Liver (tissue), 9 donors: ENCODE data around the gene OSBPL10. TPM values are rescaled to one million over a fixed set of nuclear protein-coding genes. Genes with fewer than 3 reads are reported as not detected.
"Not testable (repeated sequence)": the region's sequence is repeated elsewhere in the genome, so short reads cannot be mapped to it uniquely, and the experiment has no call there.

Source experiments
- DNase-seq: peaks from one replicate; pipeline ENCODE4 v3.0.0-alpha.2; 2017; ENCODE audit warnings: low spot score
- H3K27ac ChIP-seq, 2 donors: one replicate each; pipeline ENCODE4 v1.7.0; 2013; ENCODE audit warnings: inconsistent platforms in 2 of 2, low read length in 2 of 2, control low read depth in 1 of 2, low read depth in 1 of 2, mild to moderate bottlenecking in 1 of 2
- H3K27me3 ChIP-seq, 4 donors: one replicate each; pipeline versions ENCODE4 v1.6.1 to v1.7.0; 2013; ENCODE audit warnings: low read length in 3 of 4, inconsistent platforms in 1 of 4, mild to moderate bottlenecking in 1 of 4, moderate library complexity in 1 of 4; ENCODE audit not compliant: control insufficient read depth in 4 of 4, insufficient read depth in 4 of 4
- H3K36me3 ChIP-seq, 4 donors: one replicate each; pipeline versions ENCODE4 v1.6.1 to v1.7.0; 2013; ENCODE audit warnings: low read length in 3 of 4, mild to moderate bottlenecking in 3 of 4, low read depth in 1 of 4, moderate library complexity in 1 of 4; ENCODE audit not compliant: control insufficient read depth in 4 of 4, insufficient read depth in 3 of 4
- H3K4me1 ChIP-seq, 4 donors: one replicate each; pipeline versions ENCODE4 v1.6.1 to v1.7.0; 2013; ENCODE audit warnings: low read length in 3 of 4, mild to moderate bottlenecking in 3 of 4, moderate library complexity in 1 of 4; ENCODE audit not compliant: control insufficient read depth in 4 of 4, insufficient read depth in 4 of 4
- H3K4me3 ChIP-seq, 3 donors: one replicate each; pipeline versions ENCODE4 v1.6.1 to v1.7.0; 2013; ENCODE audit warnings: low read length in 3 of 3, control low read depth in 1 of 3, low read depth in 1 of 3, mild to moderate bottlenecking in 1 of 3
- H3K9ac ChIP-seq, 2 donors: one replicate each; pipeline ENCODE4 v1.7.0; 2013; ENCODE audit warnings: low read length in 2 of 2, mild to moderate bottlenecking in 2 of 2, moderate library complexity in 2 of 2, control low read depth in 1 of 2, low read depth in 1 of 2
- H3K9me3 ChIP-seq, 4 donors: one replicate each; pipeline versions ENCODE4 v1.6.1 to v1.7.0; 2013; ENCODE audit warnings: low read length in 3 of 4; ENCODE audit not compliant: control insufficient read depth in 4 of 4
- EGR1 ChIP-seq, 2 donors: IDR thresholded peaks; 2 replicates each; pipeline ENCODE4 v1.6.1; 2016 to 2018; ENCODE audit warnings: antibody characterized with exemption in 2 of 2, low read depth in 2 of 2
- GABPA ChIP-seq, 2 donors: IDR thresholded peaks in 1 of 2; conservative IDR thresholded peaks in 1 of 2; 2 replicates each; pipeline ENCODE4 v1.6.1; 2016; ENCODE audit warnings: antibody characterized with exemption in 2 of 2, mild to moderate bottlenecking in 1 of 2, moderate library complexity in 1 of 2
- HNF4A ChIP-seq, 2 donors: conservative IDR thresholded peaks; 2 replicates each; pipeline ENCODE4 v1.6.1; 2016; ENCODE audit warnings: antibody characterized with exemption in 2 of 2, mild to moderate bottlenecking in 2 of 2
- HNF4G ChIP-seq: IDR thresholded peaks from 2 replicates; pipeline ENCODE4 v1.6.1; 2016; ENCODE audit warnings: antibody characterized with exemption
- JUND ChIP-seq, 2 donors: IDR thresholded peaks; 2 replicates each; pipeline ENCODE4 v1.6.1; 2016; ENCODE audit warnings: antibody characterized with exemption in 2 of 2
- NR2F2 ChIP-seq: IDR thresholded peaks from 2 replicates; pipeline ENCODE4 v1.6.1; 2016; ENCODE audit warnings: antibody characterized with exemption
- RXRA ChIP-seq, 2 donors: IDR thresholded peaks; 2 replicates each; pipeline ENCODE4 v1.6.1; 2017 to 2018; ENCODE audit warnings: antibody characterized with exemption in 2 of 2, mild to moderate bottlenecking in 1 of 2
- TAF1 ChIP-seq: conservative IDR thresholded peaks from 2 replicates; pipeline ENCODE4 v1.6.1; 2016; ENCODE audit warnings: antibody characterized with exemption, mild to moderate bottlenecking
- WGBS: extraction: QIAGEN DNeasy Blood & Tissue Kit; methylation state at CpG from one replicate; pipeline ENCODE4 v1.1.7; 2013; 5-methylcytosine and 5-hydroxymethylcytosine counted together
- polyA plus RNA-seq, 2 donors: library from polyadenylated mRNA; stranded (reverse) in 1 of 2; unstranded in 1 of 2; fragments of 200-250 nt in 1 of 2; fragments of >200 nt in 1 of 2; fragmentation: Nextera tagmentation in 1 of 2; extraction: Ambion mirVana in 1 of 2; gene quantifications; one replicate each; pipeline versions ENCODE4 v1.2.1 to v1.2.3, GENCODE V29; 2013 to 2015
- total RNA-seq, 2 donors: library from RNA; depleted of rRNA; stranded (reverse); fragments of >200 nt; gene quantifications; one replicate each; pipeline ENCODE4 v1.2.3, GENCODE V29; 2014
- TF ChIP-seq, protein P1 (sequence below): fragments of 150-350 bp; IDR thresholded peaks from 2 replicates; pipeline ENCODE4 v1.5.1; 2017; ENCODE audit warnings: improper control_type of control experiment, low read depth, low read length; ENCODE audit not compliant: missing input control
- TF ChIP-seq, protein P2 (sequence below): IDR thresholded peaks from 2 replicates; pipeline ENCODE4 v1.6.1; 2016; ENCODE audit warnings: antibody characterized with exemption
- TF ChIP-seq, protein P3 (sequence below): IDR thresholded peaks from 2 replicates; pipeline ENCODE4 v1.6.1; 2016; ENCODE audit warnings: antibody characterized with exemption, mild to moderate bottlenecking
- TF ChIP-seq, protein P4 (sequence below): IDR thresholded peaks from 2 replicates; pipeline ENCODE4 v1.6.1; 2016; ENCODE audit warnings: antibody characterized with exemption
- donor health status: healthy.
- donor health status: healthy.
- donor health status: healthy.
- donor health status: healthy.
- donor health status: healthy.

The OSBPL10 gene
- total and polyA plus RNA-seq, 4 donors = 0.75 to 4.0 (median 1.7) TPM

DNA sequence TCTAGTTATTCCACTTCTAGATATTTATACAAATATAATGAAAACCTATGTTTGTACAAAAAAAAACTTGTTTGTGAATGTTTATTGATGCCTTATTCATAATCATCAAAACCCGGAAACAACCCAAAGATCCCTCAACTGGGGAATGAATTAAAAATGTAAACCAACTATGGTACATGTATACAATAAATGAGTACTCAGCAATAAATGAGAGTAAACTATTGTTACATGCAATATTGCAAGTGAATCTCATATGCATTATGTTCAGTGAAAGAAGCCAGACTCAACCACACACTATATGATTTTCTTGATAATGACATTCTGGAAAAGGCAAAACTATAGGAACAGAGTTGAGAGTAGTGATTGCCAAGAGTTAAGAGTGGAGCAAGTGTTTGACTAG is 12.8 kb upstream of the OSBPL10 start (continued):
- TF ChIP-seq, protein P1, sequence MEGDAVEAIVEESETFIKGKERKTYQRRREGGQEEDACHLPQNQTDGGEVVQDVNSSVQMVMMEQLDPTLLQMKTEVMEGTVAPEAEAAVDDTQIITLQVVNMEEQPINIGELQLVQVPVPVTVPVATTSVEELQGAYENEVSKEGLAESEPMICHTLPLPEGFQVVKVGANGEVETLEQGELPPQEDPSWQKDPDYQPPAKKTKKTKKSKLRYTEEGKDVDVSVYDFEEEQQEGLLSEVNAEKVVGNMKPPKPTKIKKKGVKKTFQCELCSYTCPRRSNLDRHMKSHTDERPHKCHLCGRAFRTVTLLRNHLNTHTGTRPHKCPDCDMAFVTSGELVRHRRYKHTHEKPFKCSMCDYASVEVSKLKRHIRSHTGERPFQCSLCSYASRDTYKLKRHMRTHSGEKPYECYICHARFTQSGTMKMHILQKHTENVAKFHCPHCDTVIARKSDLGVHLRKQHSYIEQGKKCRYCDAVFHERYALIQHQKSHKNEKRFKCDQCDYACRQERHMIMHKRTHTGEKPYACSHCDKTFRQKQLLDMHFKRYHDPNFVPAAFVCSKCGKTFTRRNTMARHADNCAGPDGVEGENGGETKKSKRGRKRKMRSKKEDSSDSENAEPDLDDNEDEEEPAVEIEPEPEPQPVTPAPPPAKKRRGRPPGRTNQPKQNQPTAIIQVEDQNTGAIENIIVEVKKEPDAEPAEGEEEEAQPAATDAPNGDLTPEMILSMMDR = no peak
- TF ChIP-seq GABPA (IDR thresholded peaks at IDR 0.05 in 1 of 2, conservative IDR thresholded peaks at IDR 0.05 in 1 of 2) (no peak), RXRA (IDR thresholded peaks at IDR 0.05) (no peak), EGR1 (IDR thresholded peaks at IDR 0.05; ENCODE audit: low read depth in 2 of 2) (no peak), NR2F2 (no peak)
- TF ChIP-seq, protein P2, sequence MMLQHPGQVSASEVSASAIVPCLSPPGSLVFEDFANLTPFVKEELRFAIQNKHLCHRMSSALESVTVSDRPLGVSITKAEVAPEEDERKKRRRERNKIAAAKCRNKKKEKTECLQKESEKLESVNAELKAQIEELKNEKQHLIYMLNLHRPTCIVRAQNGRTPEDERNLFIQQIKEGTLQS = no peak

DNA sequence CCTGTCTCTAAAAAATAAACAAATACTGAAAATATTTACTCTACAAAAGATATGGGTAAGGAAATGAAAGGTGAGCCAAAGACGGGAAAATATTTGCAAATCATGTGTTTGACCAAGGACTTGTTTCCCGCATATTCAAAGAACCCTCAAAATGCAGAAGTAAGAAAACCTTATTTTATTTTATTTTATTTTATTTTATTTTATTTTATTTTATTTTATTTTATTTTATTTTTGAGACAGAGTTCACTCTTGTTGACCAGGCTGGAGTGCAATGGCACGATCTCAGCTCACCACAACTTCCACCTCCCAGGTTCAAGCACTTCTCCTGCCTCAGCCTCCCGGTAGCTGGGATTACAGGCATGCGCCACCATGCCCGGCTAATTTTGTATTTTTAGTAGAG is 11.9 kb upstream of the OSBPL10 start:
- 89% methylated on average over 6 of the region's 6 CpGs for WGBS
- H3K4me3 ChIP-seq, H3K27me3 ChIP-seq, H3K27ac ChIP-seq, H3K36me3 ChIP-seq, H3K4me1 ChIP-seq, DNase-seq, H3K9ac ChIP-seq: not testable (repeated sequence)
- peaks cover 5 to 23% (median 16%) of the 10 kb centered on the region in 4 donors for H3K9me3 ChIP-seq

DNA sequence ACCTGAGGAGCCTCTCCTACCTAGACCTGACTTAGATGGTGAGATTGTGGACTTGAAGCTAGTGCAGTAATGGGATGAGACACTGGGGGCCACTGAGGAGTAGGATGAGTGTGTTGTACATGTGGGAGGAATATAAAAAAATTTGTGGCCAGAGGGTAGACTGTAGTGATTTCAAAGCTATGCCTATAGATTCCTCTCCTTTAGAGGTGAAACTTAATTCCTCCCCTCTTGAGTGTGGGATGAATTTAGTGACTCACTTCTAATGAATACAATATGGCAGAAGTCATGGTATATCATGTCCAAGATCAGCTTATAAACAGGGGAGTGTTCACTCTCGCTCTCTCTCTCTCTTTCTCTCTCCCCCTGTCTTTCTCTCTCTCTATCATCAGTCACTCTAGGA is 7.2 kb upstream of the OSBPL10 start:
- 94% methylated on average over 1 of the region's 1 CpG for WGBS
- no peak for TF ChIP-seq HNF4G
- no peak for DNase-seq
- H3K27me3 ChIP-seq = peaks cover 0 to 3% (median 1%) of the 10 kb centered on the region in 4 donors
- no peak overlapping the region for H3K27ac ChIP-seq
- H3K9ac ChIP-seq = no peak overlapping the region
- no peaks in the 10 kb centered on the region for H3K36me3 ChIP-seq
- H3K4me1 ChIP-seq = peaks cover 0 to 3% (median 0%) of the 10 kb centered on the region in 4 donors
- H3K4me3 ChIP-seq = no peak overlapping the region
- peaks cover 5 to 20% (median 16%) of the 10 kb centered on the region in 4 donors for H3K9me3 ChIP-seq

DNA sequence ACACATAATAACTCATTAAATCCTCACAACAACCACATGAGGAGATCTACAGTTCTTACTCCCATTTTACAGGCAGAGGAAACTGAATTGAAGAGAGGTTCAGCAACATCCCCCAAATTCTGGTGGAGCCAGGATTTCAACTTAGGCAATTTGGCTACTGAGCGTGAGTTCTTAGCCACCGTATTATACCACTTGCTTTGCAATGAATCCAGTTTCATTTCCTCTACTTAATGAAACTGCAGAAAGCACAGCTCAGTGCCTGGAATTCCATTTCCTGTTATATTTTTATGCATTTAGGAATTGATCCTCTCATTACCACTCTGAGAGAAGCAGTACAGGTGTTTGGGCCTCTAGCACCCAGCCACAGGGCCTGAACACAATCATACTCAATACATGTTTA is 4.8 kb upstream of the OSBPL10 start:
- WGBS = 76% methylated on average over 2 of the region's 2 CpGs
- no peak overlapping the region for H3K4me3 ChIP-seq
- H3K36me3 ChIP-seq = no peaks in the 10 kb centered on the region
- TF ChIP-seq JUND (IDR thresholded peaks at IDR 0.05) (no peak), RXRA (IDR thresholded peaks at IDR 0.05) (no peak), HNF4A (conservative IDR thresholded peaks at IDR 0.05) (no peak), NR2F2 (no peak), TAF1 (no peak), EGR1 (IDR thresholded peaks at IDR 0.05; ENCODE audit: low read depth in 2 of 2) (no peak), GABPA (IDR thresholded peaks at IDR 0.05 in 1 of 2, conservative IDR thresholded peaks at IDR 0.05 in 1 of 2) (no peak)
- TF ChIP-seq, protein P3, sequence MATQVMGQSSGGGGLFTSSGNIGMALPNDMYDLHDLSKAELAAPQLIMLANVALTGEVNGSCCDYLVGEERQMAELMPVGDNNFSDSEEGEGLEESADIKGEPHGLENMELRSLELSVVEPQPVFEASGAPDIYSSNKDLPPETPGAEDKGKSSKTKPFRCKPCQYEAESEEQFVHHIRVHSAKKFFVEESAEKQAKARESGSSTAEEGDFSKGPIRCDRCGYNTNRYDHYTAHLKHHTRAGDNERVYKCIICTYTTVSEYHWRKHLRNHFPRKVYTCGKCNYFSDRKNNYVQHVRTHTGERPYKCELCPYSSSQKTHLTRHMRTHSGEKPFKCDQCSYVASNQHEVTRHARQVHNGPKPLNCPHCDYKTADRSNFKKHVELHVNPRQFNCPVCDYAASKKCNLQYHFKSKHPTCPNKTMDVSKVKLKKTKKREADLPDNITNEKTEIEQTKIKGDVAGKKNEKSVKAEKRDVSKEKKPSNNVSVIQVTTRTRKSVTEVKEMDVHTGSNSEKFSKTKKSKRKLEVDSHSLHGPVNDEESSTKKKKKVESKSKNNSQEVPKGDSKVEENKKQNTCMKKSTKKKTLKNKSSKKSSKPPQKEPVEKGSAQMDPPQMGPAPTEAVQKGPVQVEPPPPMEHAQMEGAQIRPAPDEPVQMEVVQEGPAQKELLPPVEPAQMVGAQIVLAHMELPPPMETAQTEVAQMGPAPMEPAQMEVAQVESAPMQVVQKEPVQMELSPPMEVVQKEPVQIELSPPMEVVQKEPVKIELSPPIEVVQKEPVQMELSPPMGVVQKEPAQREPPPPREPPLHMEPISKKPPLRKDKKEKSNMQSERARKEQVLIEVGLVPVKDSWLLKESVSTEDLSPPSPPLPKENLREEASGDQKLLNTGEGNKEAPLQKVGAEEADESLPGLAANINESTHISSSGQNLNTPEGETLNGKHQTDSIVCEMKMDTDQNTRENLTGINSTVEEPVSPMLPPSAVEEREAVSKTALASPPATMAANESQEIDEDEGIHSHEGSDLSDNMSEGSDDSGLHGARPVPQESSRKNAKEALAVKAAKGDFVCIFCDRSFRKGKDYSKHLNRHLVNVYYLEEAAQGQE = no peak
- TF ChIP-seq, protein P2 = no peak
- TF ChIP-seq, protein P1 = no peak
- TF ChIP-seq, protein P4, sequence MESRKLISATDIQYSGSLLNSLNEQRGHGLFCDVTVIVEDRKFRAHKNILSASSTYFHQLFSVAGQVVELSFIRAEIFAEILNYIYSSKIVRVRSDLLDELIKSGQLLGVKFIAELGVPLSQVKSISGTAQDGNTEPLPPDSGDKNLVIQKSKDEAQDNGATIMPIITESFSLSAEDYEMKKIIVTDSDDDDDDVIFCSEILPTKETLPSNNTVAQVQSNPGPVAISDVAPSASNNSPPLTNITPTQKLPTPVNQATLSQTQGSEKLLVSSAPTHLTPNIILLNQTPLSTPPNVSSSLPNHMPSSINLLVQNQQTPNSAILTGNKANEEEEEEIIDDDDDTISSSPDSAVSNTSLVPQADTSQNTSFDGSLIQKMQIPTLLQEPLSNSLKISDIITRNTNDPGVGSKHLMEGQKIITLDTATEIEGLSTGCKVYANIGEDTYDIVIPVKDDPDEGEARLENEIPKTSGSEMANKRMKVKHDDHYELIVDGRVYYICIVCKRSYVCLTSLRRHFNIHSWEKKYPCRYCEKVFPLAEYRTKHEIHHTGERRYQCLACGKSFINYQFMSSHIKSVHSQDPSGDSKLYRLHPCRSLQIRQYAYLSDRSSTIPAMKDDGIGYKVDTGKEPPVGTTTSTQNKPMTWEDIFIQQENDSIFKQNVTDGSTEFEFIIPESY = no peak
- H3K9me3 ChIP-seq = peaks cover 5 to 16% (median 14%) of the 10 kb centered on the region in 4 donors
- H3K9ac ChIP-seq = no peak overlapping the region
- H3K27me3 ChIP-seq = peaks cover 0 to 5% (median 0%) of the 10 kb centered on the region in 4 donors
- peaks cover 0 to 13% (median 5%) of the 10 kb centered on the region in 4 donors for H3K4me1 ChIP-seq
- H3K27ac ChIP-seq = no peak overlapping the region
- DNase-seq = no peak
